ENCODE results near the gene DEPDC4. TPM values are rescaled to one million over a fixed set of nuclear protein-coding genes. Genes with fewer than 3 reads are reported as not detected.
"Not testable (repeated sequence)": the region's sequence is repeated elsewhere in the genome, so short reads cannot be mapped to it uniquely, and the experiment has no call there.

Gene DEPDC4
- total RNA-seq (ENCODE audit: unreplicated experiment), result 0.82 TPM
- long read RNA-seq, partial matches to known transcripts, result 0 of 2 reads
- long read RNA-seq, other reads (novel, unspliced or antisense), result 1 of 2 reads

DNA sequence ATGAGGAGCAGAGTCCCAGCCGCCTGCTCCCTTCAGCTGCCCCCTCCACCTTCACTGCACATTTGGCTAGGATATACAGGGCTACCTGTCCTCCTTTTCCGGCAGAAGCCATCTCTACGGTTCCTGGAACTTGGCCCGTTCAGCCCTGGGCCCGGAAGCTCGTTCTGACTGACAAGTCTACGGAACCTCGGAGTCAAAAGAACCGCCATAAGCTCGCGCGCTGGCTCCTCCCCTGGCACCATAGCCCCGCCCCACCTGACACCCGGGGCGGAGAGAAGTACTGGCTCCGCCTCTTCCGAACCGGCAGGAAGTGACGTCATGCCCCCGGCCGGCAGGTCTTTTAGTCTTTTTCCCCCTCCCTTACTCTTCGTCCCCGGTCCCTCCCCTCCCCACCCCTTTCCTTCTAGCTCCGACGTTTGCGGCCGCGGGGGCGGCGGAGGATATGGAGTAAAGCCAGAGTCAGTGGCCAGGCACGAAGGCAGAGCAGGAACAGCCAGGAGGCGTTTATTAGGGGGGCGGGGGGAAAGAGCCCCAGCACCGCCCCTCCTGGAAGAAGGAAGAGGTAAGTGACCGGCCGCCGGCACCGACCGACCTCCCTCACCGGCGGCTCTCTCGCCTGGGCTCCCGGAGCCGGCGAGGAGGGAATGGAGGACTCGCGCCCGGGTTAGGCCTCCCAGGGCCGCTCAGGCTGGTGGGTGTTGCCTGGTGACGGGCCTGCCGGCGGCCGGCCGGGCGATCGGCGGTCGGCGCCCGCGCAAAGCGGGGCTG is at the start of gene DEPDC4, which contains the start of gene SCYL2:
DEPDC4 (minus strand) TSS at position 245 of the 768 bp plus-strand sequence; CDS start at position 242, 3 bp downstream.
SCYL2 (plus strand) TSS at position 343 of the 768 bp plus-strand sequence. CDS start 15,794 bp downstream, outside the sequence.
- H3K27ac Mint-ChIP-seq (ENCODE audit: unreplicated experiment), result peak within 1 kb of the TSS; percentile 96
- peak; percentile 94 for DNase-seq (ENCODE audit: low spot score)
- no peaks in the 10 kb centered on the region for H3K9me3 Mint-ChIP-seq (ENCODE audit: unreplicated experiment)
- peaks cover 7% of the 10 kb centered on the region for H3K27me3 Mint-ChIP-seq (ENCODE audit: unreplicated experiment)
- H3K4me3 Mint-ChIP-seq (ENCODE audit: unreplicated experiment), result peak within 1 kb of the TSS; percentile 88
- H3K4me1 Mint-ChIP-seq (ENCODE audit: unreplicated experiment), result peaks cover 14% of the 10 kb centered on the region
- TF ChIP-seq, protein P1, sequence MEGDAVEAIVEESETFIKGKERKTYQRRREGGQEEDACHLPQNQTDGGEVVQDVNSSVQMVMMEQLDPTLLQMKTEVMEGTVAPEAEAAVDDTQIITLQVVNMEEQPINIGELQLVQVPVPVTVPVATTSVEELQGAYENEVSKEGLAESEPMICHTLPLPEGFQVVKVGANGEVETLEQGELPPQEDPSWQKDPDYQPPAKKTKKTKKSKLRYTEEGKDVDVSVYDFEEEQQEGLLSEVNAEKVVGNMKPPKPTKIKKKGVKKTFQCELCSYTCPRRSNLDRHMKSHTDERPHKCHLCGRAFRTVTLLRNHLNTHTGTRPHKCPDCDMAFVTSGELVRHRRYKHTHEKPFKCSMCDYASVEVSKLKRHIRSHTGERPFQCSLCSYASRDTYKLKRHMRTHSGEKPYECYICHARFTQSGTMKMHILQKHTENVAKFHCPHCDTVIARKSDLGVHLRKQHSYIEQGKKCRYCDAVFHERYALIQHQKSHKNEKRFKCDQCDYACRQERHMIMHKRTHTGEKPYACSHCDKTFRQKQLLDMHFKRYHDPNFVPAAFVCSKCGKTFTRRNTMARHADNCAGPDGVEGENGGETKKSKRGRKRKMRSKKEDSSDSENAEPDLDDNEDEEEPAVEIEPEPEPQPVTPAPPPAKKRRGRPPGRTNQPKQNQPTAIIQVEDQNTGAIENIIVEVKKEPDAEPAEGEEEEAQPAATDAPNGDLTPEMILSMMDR (IDR thresholded peaks at IDR 0.05; ENCODE audit: unreplicated experiment), result no peak
- H3K36me3 Mint-ChIP-seq (ENCODE audit: low read depth, unreplicated experiment), result peaks cover 3% of the 10 kb centered on the region

GRCh38 chr12:100311317-100311716 is 44.4 kb upstream of the DEPDC4 start:
- Mint-ChIP-seq H3K4me3 (ENCODE audit: unreplicated experiment) (no peak overlapping the region), H3K9me3 (ENCODE audit: unreplicated experiment) (no peaks in the 10 kb centered on the region), H3K27me3 (ENCODE audit: unreplicated experiment) (peaks cover 4% of the 10 kb centered on the region), H3K36me3 (ENCODE audit: low read depth, unreplicated experiment) (peaks cover 21% of the 10 kb centered on the region), H3K27ac (ENCODE audit: unreplicated experiment) (no peak overlapping the region), H3K4me1 (ENCODE audit: unreplicated experiment) (no peaks in the 10 kb centered on the region)
- TF ChIP-seq, protein P1 (IDR thresholded peaks at IDR 0.05; ENCODE audit: unreplicated experiment), result no peak
- no peak for DNase-seq (ENCODE audit: low spot score)

DNA sequence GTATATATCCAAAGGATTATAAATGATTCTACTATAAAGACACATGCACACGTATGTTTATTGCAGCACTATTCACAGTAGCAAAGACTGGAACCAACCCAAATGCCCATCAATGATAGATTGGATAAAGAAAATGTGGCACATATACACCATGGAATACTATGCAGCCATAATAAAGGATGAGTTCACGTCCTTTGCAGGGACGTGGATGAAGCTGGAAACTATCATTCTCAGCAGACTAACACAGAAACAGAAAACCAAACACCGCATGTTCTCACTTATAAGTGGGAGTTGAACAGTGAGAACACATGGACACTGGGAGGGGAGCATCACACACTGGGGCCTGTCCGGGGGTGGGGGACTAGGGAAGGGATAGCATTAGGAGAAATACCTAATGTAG is 41.3 kb upstream of the DEPDC4 start:
- H3K27me3 Mint-ChIP-seq (ENCODE audit: unreplicated experiment); H3K9me3 Mint-ChIP-seq (ENCODE audit: unreplicated experiment); H3K27ac Mint-ChIP-seq (ENCODE audit: unreplicated experiment); DNase-seq (ENCODE audit: low spot score); H3K4me1 Mint-ChIP-seq (ENCODE audit: unreplicated experiment); H3K4me3 Mint-ChIP-seq (ENCODE audit: unreplicated experiment): not testable (repeated sequence)
- H3K36me3 Mint-ChIP-seq (ENCODE audit: low read depth, unreplicated experiment), result peaks cover 52% of the 10 kb centered on the region

GRCh38 chr12:100304334-100304733 is 37.5 kb upstream of the DEPDC4 start:
- H3K36me3 Mint-ChIP-seq (ENCODE audit: low read depth, unreplicated experiment), result peaks cover 88% of the 10 kb centered on the region
- H3K27me3 Mint-ChIP-seq (ENCODE audit: unreplicated experiment); H3K9me3 Mint-ChIP-seq (ENCODE audit: unreplicated experiment); H3K27ac Mint-ChIP-seq (ENCODE audit: unreplicated experiment); H3K4me1 Mint-ChIP-seq (ENCODE audit: unreplicated experiment); DNase-seq (ENCODE audit: low spot score): not testable (repeated sequence)
- H3K4me3 Mint-ChIP-seq (ENCODE audit: unreplicated experiment), result peak overlapping the region; percentile 72

DNA sequence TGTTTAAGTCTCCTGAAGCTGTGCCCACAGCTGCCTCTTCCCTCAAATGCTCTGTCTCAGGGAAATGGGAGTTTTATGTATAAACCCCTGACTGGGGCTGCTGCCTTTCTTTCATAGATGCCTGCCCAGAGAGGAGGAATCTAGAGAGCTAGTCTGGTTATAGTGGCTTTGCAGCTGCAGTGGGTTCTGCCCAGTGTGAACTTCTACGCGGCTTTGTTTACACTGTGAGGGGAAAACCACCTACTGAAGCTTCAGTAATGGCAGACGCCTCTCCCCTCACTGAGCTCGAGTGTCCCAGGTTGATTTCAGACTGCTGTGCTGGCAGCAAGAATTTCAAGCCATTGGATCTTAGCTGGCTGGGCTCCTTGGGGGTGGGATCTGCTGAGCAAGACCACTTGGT is 37.0 kb upstream of the DEPDC4 start:
- Mint-ChIP-seq H3K4me1 (ENCODE audit: unreplicated experiment) (no peaks in the 10 kb centered on the region), H3K27me3 (ENCODE audit: unreplicated experiment) (peaks cover 4% of the 10 kb centered on the region), H3K36me3 (ENCODE audit: low read depth, unreplicated experiment) (peaks cover 87% of the 10 kb centered on the region), H3K9me3 (ENCODE audit: unreplicated experiment) (no peaks in the 10 kb centered on the region), H3K4me3 (ENCODE audit: unreplicated experiment) (no peak overlapping the region), H3K27ac (ENCODE audit: unreplicated experiment) (no peak overlapping the region)
- DNase-seq (ENCODE audit: low spot score), result no peak
- TF ChIP-seq, protein P1 (IDR thresholded peaks at IDR 0.05; ENCODE audit: unreplicated experiment), result no peak

- Mint-ChIP-seq H3K4me1 (ENCODE audit: unreplicated experiment) (no peaks in the 10 kb centered on the region), H3K9me3 (ENCODE audit: unreplicated experiment) (no peaks in the 10 kb centered on the region), H3K36me3 (ENCODE audit: low read depth, unreplicated experiment) (peaks cover 77% of the 10 kb centered on the region), H3K27me3 (ENCODE audit: unreplicated experiment) (peaks cover 4% of the 10 kb centered on the region), H3K4me3 (ENCODE audit: unreplicated experiment) (no peak overlapping the region), H3K27ac (ENCODE audit: unreplicated experiment) (no peak overlapping the region)
- no peak for DNase-seq (ENCODE audit: low spot score)
- TF ChIP-seq, protein P1 (IDR thresholded peaks at IDR 0.05; ENCODE audit: unreplicated experiment), result no peak
Observed at GRCh38 chr12:100302081-100302480, 35.2 kb upstream of the DEPDC4 start.

All from endothelial cell (in vitro differentiated cells).